Hematopoietic multipotent progenitor cell treated with erythropoietin and hydrocortisone succinate and interleukin-3 and kit ligand, for 6 days (in vitro differentiated cells): ENCODE measurements around the gene PHF21B.
"Not testable (repeated sequence)": the region's sequence is repeated elsewhere in the genome, so short reads cannot be mapped to it uniquely, and the experiment has no call there.

Experiments used
- DNase-seq: peaks from one replicate; pipeline ENCODE4 v3.0.0-alpha.2; 2015

Gene PHF21B

GRCh38 chr22:45009606-45010531 is at the start of gene PHF21B:
Gene PHF21B, minus strand, starts transcription at chr22:45010005. Its CDS starts 456 bp downstream, at chr22:45009549.
- DNase-seq: no peak

GRCh38 chr22:45059296-45059695 is 49.5 kb upstream of the PHF21B start:
- no peak for DNase-seq

GRCh38 chr22:45058622-45058912 is 48.8 kb upstream of the PHF21B start:
- DNase-seq: no peak

GRCh38 chr22:45055936-45056335 is 46.1 kb upstream of the PHF21B start:
- no peak for DNase-seq

- DNase-seq: no peak
These were observed 43.8 kb upstream of the PHF21B start for GRCh38 chr22:45053571-45053970.

GRCh38 chr22:45053094-45053493 is 43.3 kb upstream of the PHF21B start:
- DNase-seq: no peak

- not testable (repeated sequence) for DNase-seq
These were observed 42.9 kb upstream of the PHF21B start for GRCh38 chr22:45052665-45053064.

GRCh38 chr22:45051946-45052345 is 42.1 kb upstream of the PHF21B start:
- no peak for DNase-seq

GRCh38 chr22:45051419-45051818 is 41.6 kb upstream of the PHF21B start:
- DNase-seq: no peak

- no peak for DNase-seq
These were observed 37.5 kb upstream of the PHF21B start for GRCh38 chr22:45047260-45047659.

- DNase-seq: no peak
These were observed 35.4 kb upstream of the PHF21B start for GRCh38 chr22:45045208-45045607.

GRCh38 chr22:45042263-45042662 is 32.5 kb upstream of the PHF21B start:
- DNase-seq: no peak

GRCh38 chr22:45039133-45039532 is 29.3 kb upstream of the PHF21B start:
- DNase-seq: no peak

GRCh38 chr22:45036154-45036553 is 26.3 kb upstream of the PHF21B start:
- no peak for DNase-seq

GRCh38 chr22:45034821-45035220 is 25.0 kb upstream of the PHF21B start:
- DNase-seq: no peak

GRCh38 chr22:45034156-45034555 is 24.4 kb upstream of the PHF21B start:
- DNase-seq: no peak

GRCh38 chr22:45033136-45033535 is 23.3 kb upstream of the PHF21B start:
- DNase-seq: no peak

GRCh38 chr22:45031629-45032403 is 22.0 kb upstream of the PHF21B start:
- no peak for DNase-seq

- no peak for DNase-seq
These were observed 19.7 kb upstream of the PHF21B start for GRCh38 chr22:45029501-45029900.

GRCh38 chr22:45026511-45026910 is 16.7 kb upstream of the PHF21B start:
- no peak for DNase-seq

GRCh38 chr22:45023431-45023830 is 13.6 kb upstream of the PHF21B start:
- DNase-seq: no peak

GRCh38 chr22:45019861-45020655 is 10.3 kb upstream of the PHF21B start:
- DNase-seq: no peak

GRCh38 chr22:45014654-45015053 is 4.8 kb upstream of the PHF21B start:
- no peak for DNase-seq
